Prostate gland (tissue), 2 donors: ENCODE measurements around the gene SV2B. TPM values are rescaled to one million over a fixed set of nuclear protein-coding genes. Genes with fewer than 3 reads are reported as not detected.

Experiments used
- DNase-seq: peaks from one replicate; pipeline ENCODE4 v3.0.0-alpha.2; 2019; ENCODE audit warnings: low spot score
- H3K27ac ChIP-seq, 2 donors: fragments of 200-600 bp; sonication (generic); 2 replicates each; pipeline ENCODE4 v1.5.1; 2017 to 2019
- H3K27me3 ChIP-seq: fragments of 200-600 bp; sonication (generic); replicated peaks from 2 replicates; pipeline ENCODE4 v1.5.1; 2019; ENCODE audit not compliant: insufficient read depth
- H3K36me3 ChIP-seq, 2 donors: fragments of 200-600 bp; sonication (generic); 1 replicate in 1 of 2; 2 replicates in 1 of 2; pipeline versions ENCODE4 v1.5.1 to v1.8.1; 2017 to 2019
- H3K4me1 ChIP-seq: fragments of 200-600 bp; sonication (generic); replicated peaks from 2 replicates; pipeline ENCODE4 v1.5.1; 2019
- H3K4me3 ChIP-seq, 2 donors: fragments of 200-600 bp; sonication (generic); 2 replicates each; pipeline ENCODE4 v1.5.1; 2017 to 2019
- H3K9me3 ChIP-seq: fragments of 200-600 bp; sonication (generic); 2 replicates; pipeline ENCODE4 v1.5.1; 2017
- CTCF ChIP-seq, 4 experiments: fragments of 200-600 bp in 2 of 4; fragments of 450-650 bp in 2 of 4; sonication (generic) in 2 of 4; IDR thresholded peaks; 1 replicate in 3 of 4; 2 replicates in 1 of 4; pipeline ENCODE4 v1.5.1; 2016 to 2019; ENCODE audit warnings: antibody characterized with exemption in 4 of 4, mild to moderate bottlenecking in 2 of 4, moderate library complexity in 2 of 4
- POLR2A ChIP-seq: fragments of 450-650 bp; IDR thresholded peaks from one replicate; pipeline ENCODE4 v1.6.1; 2016; ENCODE audit warnings: antibody characterized with exemption, mild to moderate bottlenecking
- POLR2AphosphoS5 ChIP-seq: sonication (generic); formaldehyde crosslinking; IDR thresholded peaks from one replicate; pipeline ENCODE4 v1.6.1; 2017; ENCODE audit warnings: antibody characterized with exemption
- WGBS: methylation state at CpG from one replicate; pipeline ENCODE4 v1.1.5; 2018; 5-methylcytosine and 5-hydroxymethylcytosine counted together
- intact Hi-C: fragments of 100-400 bp; cut with DNase I; formaldehyde crosslinking; loops from one replicate; pipeline ENCODE4 v1.14.2; 2022
- total RNA-seq, 2 donors: library from RNA; depleted of rRNA; stranded (reverse); fragments of >200 nt; gene quantifications; one replicate each; pipeline ENCODE4 v1.1.0, GENCODE V29; 2016

SV2B gene
- total RNA-seq, 2 donors from 2014 or later, result 2.3 to 5.4 TPM

GRCh38 chr15:91345736-91346135 lies 245.7 kb downstream of the SV2B start:
- no peak overlapping the region for H3K4me3 ChIP-seq
- intact Hi-C loops, result no loop called here
- no peaks in the 10 kb centered on the region for H3K9me3 ChIP-seq
- no peak for TF ChIP-seq CTCF (IDR thresholded peaks at IDR 0.05)
- no peak for TF ChIP-seq POLR2A
- TF ChIP-seq POLR2AphosphoS5, result no peak
- H3K27me3 ChIP-seq, result no peaks in the 10 kb centered on the region
- H3K36me3 ChIP-seq, result no peaks in the 10 kb centered on the region
- WGBS, result 33% methylated on average over 5 of the region's 5 CpGs
- H3K27ac ChIP-seq, result no peak overlapping the region
- H3K4me1 ChIP-seq, result no peaks in the 10 kb centered on the region
- no peak for DNase-seq

- Histone ChIP-seq H3K9me3 (no peaks in the 10 kb centered on the region), H3K27ac (no peak overlapping the region), H3K4me1 (no peaks in the 10 kb centered on the region), H3K36me3 (no peaks in the 10 kb centered on the region), H3K27me3 (no peaks in the 10 kb centered on the region), H3K4me3 (no peak overlapping the region)
- intact Hi-C loops, result no loop called here
- WGBS, result 44% methylated on average over 2 of the region's 2 CpGs
- no peak for TF ChIP-seq CTCF (IDR thresholded peaks at IDR 0.05)
- TF ChIP-seq POLR2AphosphoS5, result no peak
- no peak for TF ChIP-seq POLR2A
- no peak for DNase-seq
Measured at GRCh38 chr15:91346259-91346658, 246.2 kb downstream of the SV2B start.

GRCh38 chr15:91348752-91349500 lies 248.9 kb downstream of the SV2B start:
- Histone ChIP-seq H3K27me3 (no peaks in the 10 kb centered on the region), H3K36me3 (no peaks in the 10 kb centered on the region), H3K9me3 (no peaks in the 10 kb centered on the region), H3K27ac (no peak overlapping the region), H3K4me1 (no peaks in the 10 kb centered on the region), H3K4me3 (no peak overlapping the region)
- 53% methylated on average over 3 of the region's 3 CpGs for WGBS
- DNase-seq, result no peak
- intact Hi-C loops, result no loop called here
- TF ChIP-seq POLR2A (no peak), CTCF (IDR thresholded peaks at IDR 0.05) (no peak), POLR2AphosphoS5 (no peak)

Other genes starting within 250 kb of the SV2B start
- gene FURIN, start 231.7 kb upstream of the SV2B start, total RNA-seq, result 100 to 1,000 TPM in 1 of 2 donors, 10 to 100 TPM in 1; 92.8 to 154 TPM
- gene FES, start 215.8 kb upstream of the SV2B start, total RNA-seq, result 10 to 100 TPM; 22.8 to 33.9 TPM
- gene MAN2A2, start 197.0 kb upstream of the SV2B start, total RNA-seq, result 100 to 1,000 TPM in 1 of 2 donors, 10 to 100 TPM in 1; 46.6 to 113 TPM
- gene HDDC3, start 167.7 kb upstream of the SV2B start, total RNA-seq, result 10 to 100 TPM; 16.2 to 30.6 TPM
- gene UNC45A, start 165.0 kb upstream of the SV2B start, total RNA-seq, result 10 to 100 TPM; 52.2 to 70.1 TPM
- gene RCCD1, start 145.4 kb upstream of the SV2B start, total RNA-seq, result 10 to 100 TPM in 1 of 2 donors, 1 to 10 TPM in 1; 9.1 to 13.0 TPM
- gene PRC1, start 105.7 kb upstream of the SV2B start, total RNA-seq, result 10 to 100 TPM; 13.5 to 37.0 TPM
- gene VPS33B, start 77.7 kb upstream of the SV2B start, total RNA-seq, result 10 to 100 TPM in 1 of 2 donors, 1 to 10 TPM in 1; 9.4 to 18.3 TPM